SH-SY5Y (cell line): Measurements from ENCODE around the gene SKA3.

Experiments used
- GATA2 ChIP-seq: IDR thresholded peaks from 2 replicates; pipeline ENCODE4 v1.6.1; 2011; ENCODE audit warnings: mild to moderate bottlenecking, low read depth, low read length
- GATA3 ChIP-seq: IDR thresholded peaks from 2 replicates; pipeline ENCODE4 v1.6.1; 2011; ENCODE audit warnings: low read depth, mild to moderate bottlenecking, low read length, moderate library complexity

GRCh38 chr13:21221268-21221667, 44.9 kb upstream of the SKA3 start:
- TF ChIP-seq GATA2 (no peak), GATA3 (no peak)
